H1 (cell line): ENCODE data around the gene SRRM3. TPM values are rescaled to one million over a fixed set of nuclear protein-coding genes. Genes with fewer than 3 reads are reported as not detected.
"Not testable (repeated sequence)": the region's sequence is repeated elsewhere in the genome, so short reads cannot be mapped to it uniquely, and the experiment has no call there.

Experiments
- CTCF ChIA-PET: fragments of 300-600 bp; sonication (Branson Sonifier 250); formaldehyde crosslinking; loops from one replicate; lab custom pipeline; 2021; ENCODE audit not compliant: partially characterized antibody; lab: Charles Lee
- POLR2A ChIA-PET: fragments of 300-600 bp; sonication (Branson Sonifier 250); formaldehyde crosslinking; loops from one replicate; lab custom pipeline; 2021; ENCODE audit warnings: inconsistent platforms; ENCODE audit not compliant: partially characterized antibody; lab: Charles Lee
- DNase-seq, 2 experiments: peaks; one replicate each; pipeline versions ENCODE4 v3.0.0 to v3.0.0-alpha.2; 2010 to 2022; ENCODE audit warnings: low spot score in 2 of 2, low read depth in 1 of 2, mixed read lengths in 1 of 2
- FAIRE-seq: peaks from 2 replicates; lab custom pipeline; 2011; peaks lifted over from hg19 to GRCh38; lab: Jason Lieb, UNC
- H2AFZ ChIP-seq: 2 replicates; pipeline ENCODE4 v1.8.1; 2012; ENCODE audit warnings: low read length, inconsistent platforms
- H2AK5ac ChIP-seq: 2 replicates; pipeline ENCODE4 v1.6.1; 2013; ENCODE audit warnings: low read depth, low read length
- H2BK120ac ChIP-seq: replicated peaks from 2 replicates; pipeline ENCODE3; 2013; ENCODE audit warnings: low read depth, low read length, inconsistent platforms
- H2BK12ac ChIP-seq: 2 replicates; pipeline ENCODE4 v1.6.1; 2013; ENCODE audit warnings: low read depth, low read length
- H2BK15ac ChIP-seq: 2 replicates; pipeline ENCODE4 v1.6.1; 2013; ENCODE audit warnings: low read length
- H2BK20ac ChIP-seq: 2 replicates; pipeline ENCODE4 v1.6.1; 2013; ENCODE audit warnings: low read length
- H2BK5ac ChIP-seq: 2 replicates; pipeline ENCODE4 v1.6.1; 2013; ENCODE audit warnings: low read depth, low read length
- H3K14ac ChIP-seq: 2 replicates; pipeline ENCODE4 v1.6.1; 2013; ENCODE audit warnings: inconsistent platforms; ENCODE audit not compliant: insufficient read length
- H3K18ac ChIP-seq: 2 replicates; pipeline ENCODE4 v1.6.1; 2013; ENCODE audit warnings: low read length; ENCODE audit errors: extremely low read depth
- H3K23ac ChIP-seq: 2 replicates; pipeline ENCODE4 v1.6.1; 2013; ENCODE audit warnings: inconsistent platforms; ENCODE audit not compliant: insufficient read length
- H3K23me2 ChIP-seq: 2 replicates; pipeline ENCODE4 v1.6.1; 2013; ENCODE audit warnings: low read depth, low read length
- H3K27ac ChIP-seq: 2 replicates; pipeline ENCODE4 v1.6.1; 2011; ENCODE audit warnings: low read depth, low read length, inconsistent platforms
- H3K27me3 ChIP-seq, 4 experiments: replicated peaks in 1 of 4; 1 replicate in 1 of 4; 2 replicates in 3 of 4; pipeline versions ENCODE4 v1.6.1 to v1.8.1; 2011 to 2013; ENCODE audit warnings: low read length in 3 of 4, mild to moderate bottlenecking in 3 of 4, inconsistent platforms in 2 of 4, mixed read lengths in 2 of 4, moderate library complexity in 1 of 4; ENCODE audit not compliant: control insufficient read depth in 3 of 4, insufficient read depth in 3 of 4; ENCODE audit errors: extremely low read depth in 1 of 4
- H3K36me3 ChIP-seq, 4 experiments: 2 replicates each; pipeline versions ENCODE4 v1.6.1 to v1.8.1; 2011 to 2013; ENCODE audit warnings: mild to moderate bottlenecking in 4 of 4, low read length in 3 of 4, moderate library complexity in 2 of 4, control low read depth in 1 of 4, inconsistent platforms in 1 of 4; ENCODE audit not compliant: insufficient read depth in 4 of 4, control insufficient read depth in 2 of 4
- H3K4ac ChIP-seq: replicated peaks from 2 replicates; pipeline ENCODE3; 2013; ENCODE audit warnings: low read length, low read depth, mixed read lengths, inconsistent platforms; ENCODE audit not compliant: insufficient read length
- H3K4me1 ChIP-seq, 4 experiments: replicated peaks in 1 of 4; 1 replicate in 1 of 4; 2 replicates in 3 of 4; pipeline versions ENCODE4 v1.6.1 to v1.8.1; 2011 to 2013; ENCODE audit warnings: low read length in 3 of 4, inconsistent platforms in 2 of 4, mixed read lengths in 1 of 4; ENCODE audit not compliant: insufficient read depth in 4 of 4, control insufficient read depth in 3 of 4
- H3K4me2 ChIP-seq, 2 experiments: 2 replicates each; pipeline versions ENCODE4 v1.6.1 to v1.8.1; 2011 to 2013; ENCODE audit warnings: low read depth in 2 of 2, low read length in 2 of 2, control low read depth in 1 of 2, inconsistent platforms in 1 of 2, mild to moderate bottlenecking in 1 of 2; ENCODE audit not compliant: insufficient read depth in 1 of 2
- H3K4me3 ChIP-seq, 4 experiments: fragments of 200-600, 300-600 bp in 1 of 4; sonication (generic), shearing (Covaris generic), sonication (Bioruptor Twin) in 1 of 4; 2 replicates each; pipeline versions ENCODE4 v1.5.1 to v1.8.1; 2011 to 2016; ENCODE audit warnings: low read length in 4 of 4, low read depth in 3 of 4, control low read depth in 2 of 4, inconsistent platforms in 2 of 4, mild to moderate bottlenecking in 2 of 4, mixed read lengths in 1 of 4, moderate library complexity in 1 of 4; ENCODE audit not compliant: insufficient read depth in 2 of 4; ENCODE audit errors: extremely low read depth in 1 of 4
- H3K56ac ChIP-seq: replicated peaks from 2 replicates; pipeline ENCODE3; 2013; ENCODE audit warnings: low read depth, mild to moderate bottlenecking, mixed read lengths, low read length, inconsistent platforms; ENCODE audit not compliant: insufficient read length
- H3K79me1 ChIP-seq: 2 replicates; pipeline ENCODE4 v1.6.1; 2013; ENCODE audit warnings: low read depth, low read length, control low read depth
- H3K79me2 ChIP-seq, 2 experiments: 2 replicates each; pipeline versions ENCODE4 v1.6.1 to v1.8.1; 2012 to 2013; ENCODE audit warnings: low read length in 2 of 2, mild to moderate bottlenecking in 2 of 2, inconsistent platforms in 1 of 2; ENCODE audit not compliant: insufficient read depth in 2 of 2, control insufficient read depth in 1 of 2
- H3K9ac ChIP-seq, 4 experiments: replicated peaks in 1 of 4; 1 replicate in 1 of 4; 2 replicates in 3 of 4; pipeline versions ENCODE4 v1.6.1 to v1.8.1; 2011 to 2013; ENCODE audit warnings: low read depth in 3 of 4, low read length in 3 of 4, control low read depth in 2 of 4, mild to moderate bottlenecking in 2 of 4, moderate library complexity in 2 of 4, inconsistent platforms in 1 of 4; ENCODE audit errors: extremely low read depth in 1 of 4
- H3K9me3 ChIP-seq, 2 experiments: 2 replicates each; pipeline versions ENCODE4 v1.6.1 to v1.8.1; 2012 to 2013; ENCODE audit warnings: mild to moderate bottlenecking in 2 of 2, moderate library complexity in 2 of 2, control low read depth in 1 of 2, inconsistent platforms in 1 of 2, low read depth in 1 of 2, low read length in 1 of 2, mixed read lengths in 1 of 2; ENCODE audit not compliant: insufficient read depth in 2 of 2
- H4K20me1 ChIP-seq, 2 experiments: replicated peaks in 1 of 2; 2 replicates each; pipeline versions ENCODE3 to v1.8.1; 2011 to 2013; ENCODE audit warnings: inconsistent platforms in 2 of 2, low read length in 2 of 2, mild to moderate bottlenecking in 1 of 2; ENCODE audit not compliant: insufficient read depth in 2 of 2, control insufficient read depth in 1 of 2
- H4K5ac ChIP-seq: 2 replicates; pipeline ENCODE4 v1.6.1; 2013; ENCODE audit warnings: low read length, low read depth, mixed read lengths, inconsistent platforms; ENCODE audit not compliant: insufficient read length
- H4K8ac ChIP-seq: 2 replicates; pipeline ENCODE4 v1.8.0; 2013; ENCODE audit warnings: mild to moderate bottlenecking, moderate library complexity, low read length, inconsistent platforms; ENCODE audit not compliant: insufficient read depth; ENCODE audit errors: extremely low read depth
- H4K91ac ChIP-seq: replicated peaks from 2 replicates; pipeline ENCODE3; 2013; ENCODE audit warnings: low read length, mixed read lengths, inconsistent platforms; ENCODE audit not compliant: insufficient read length
- BCL11A ChIP-seq, 2 experiments: IDR thresholded peaks; one replicate each; pipeline ENCODE4 v1.6.1; 2011; ENCODE audit warnings: low read depth in 2 of 2, low read length in 2 of 2, mild to moderate bottlenecking in 2 of 2
- EP300 ChIP-seq, 2 experiments: IDR thresholded peaks; 1 replicate in 1 of 2; 2 replicates in 1 of 2; pipeline ENCODE4 v1.6.1; 2011 to 2012; ENCODE audit warnings: low read depth in 2 of 2, low read length in 2 of 2, mild to moderate bottlenecking in 2 of 2, borderline replicate concordance in 1 of 2, inconsistent platforms in 1 of 2, moderate library complexity in 1 of 2
- GTF2F1 ChIP-seq: IDR thresholded peaks from 2 replicates; pipeline ENCODE4 v1.6.1; 2012; ENCODE audit warnings: low read depth, low read length, improper control_type of control experiment, borderline replicate concordance
- HDAC2 ChIP-seq, 2 experiments: fragments of 300-600 bp in 1 of 2; sonication (generic) in 1 of 2; IDR thresholded peaks; 2 replicates each; pipeline ENCODE4 v1.6.1; 2011 to 2012; ENCODE audit warnings: low read depth in 2 of 2, low read length in 2 of 2, mild to moderate bottlenecking in 2 of 2, moderate library complexity in 2 of 2, borderline replicate concordance in 1 of 2, inconsistent platforms in 1 of 2
- NANOG ChIP-seq: IDR thresholded peaks from 2 replicates; pipeline ENCODE4 v1.6.1; 2011; ENCODE audit warnings: low read length, low read depth, mild to moderate bottlenecking, inconsistent platforms; ENCODE audit not compliant: insufficient read depth, poor library complexity, severe bottlenecking
- POLR2A ChIP-seq, 2 experiments: IDR thresholded peaks; 1 replicate in 1 of 2; 2 replicates in 1 of 2; pipeline ENCODE4 v1.6.1; 2011; ENCODE audit warnings: low read depth in 2 of 2, low read length in 2 of 2, mild to moderate bottlenecking in 2 of 2; ENCODE audit errors: control extremely low read depth in 1 of 2
- POLR2AphosphoS5 ChIP-seq: IDR thresholded peaks from 2 replicates; pipeline ENCODE4 v1.6.1; 2011; ENCODE audit warnings: low read depth, low read length
- RBBP5 ChIP-seq: IDR thresholded peaks from 2 replicates; pipeline ENCODE4 v1.7.1; 2012; ENCODE audit warnings: low read depth, mild to moderate bottlenecking, inconsistent platforms, low read length, moderate library complexity, borderline replicate concordance
- SP1 ChIP-seq: IDR thresholded peaks from 2 replicates; pipeline ENCODE4 v1.6.1; 2011; ENCODE audit warnings: low read depth, low read length
- SRF ChIP-seq: IDR thresholded peaks from 2 replicates; pipeline ENCODE4 v1.6.1; 2011; ENCODE audit warnings: mild to moderate bottlenecking, low read depth, low read length, moderate library complexity
- TAF1 ChIP-seq: IDR thresholded peaks from 2 replicates; pipeline ENCODE4 v1.6.1; 2011; ENCODE audit warnings: mild to moderate bottlenecking, low read depth, low read length
- TBP ChIP-seq: IDR thresholded peaks from 2 replicates; pipeline ENCODE4 v1.6.1; 2011; ENCODE audit warnings: low read depth, low read length, improper control_type of control experiment
- TCF12 ChIP-seq: IDR thresholded peaks from 2 replicates; pipeline ENCODE4 v1.6.1; 2011; ENCODE audit warnings: low read depth, mild to moderate bottlenecking, low read length
- WGBS, 2 experiments: shearing (Covaris generic) in 1 of 2; methylation state at CpG; one replicate each; pipeline versions ENCODE4 v1.1.6 to v1.1.7; 2013 to 2015; ENCODE audit warnings: low lambda C conversion rate in 2 of 2, mixed read lengths in 2 of 2, inconsistent platforms in 1 of 2, low coverage in 1 of 2, missing lambda C conversion rate in 1 of 2; ENCODE audit not compliant: insufficient replicate concordance in 2 of 2, insufficient coverage in 1 of 2, insufficient read length in 1 of 2; ENCODE audit errors: extremely low coverage in 1 of 2, missing lambda C conversion rate in 1 of 2; 5-methylcytosine and 5-hydroxymethylcytosine counted together
- polyA plus RNA-seq, 7 experiments: library from polyadenylated mRNA; depleted of rRNA in 3 of 7; stranded (reverse) in 5 of 7; unstranded in 2 of 7; fragments of >200 nt in 5 of 7; fragments of 200-250 nt in 2 of 7; gene quantifications; 1 replicate in 5 of 7; 2 replicates in 1 of 7; 4 replicates in 1 of 7; pipeline versions ENCODE4 v1.2.1 to v1.2.3, GENCODE V29; 2011 to 2013; ENCODE audit warnings: missing spikeins in 2 of 7, mixed read lengths in 2 of 7
- total RNA-seq: library from RNA; stranded (reverse); fragmentation: NEBNext Ultra II Directional; extraction: Animal tissue kit (Norgen Biotek cat#: 25700); gene quantifications from 2 replicates; pipeline ENCODE4 v1.2.1, GENCODE V29; 2021

Gene SRRM3
- total and polyA plus RNA-seq, 2 of the 8 experiments (the other 6 are each of a cell fraction or from before 2014, with no cell fraction given): 10.4 to 17.4 TPM

DNA sequence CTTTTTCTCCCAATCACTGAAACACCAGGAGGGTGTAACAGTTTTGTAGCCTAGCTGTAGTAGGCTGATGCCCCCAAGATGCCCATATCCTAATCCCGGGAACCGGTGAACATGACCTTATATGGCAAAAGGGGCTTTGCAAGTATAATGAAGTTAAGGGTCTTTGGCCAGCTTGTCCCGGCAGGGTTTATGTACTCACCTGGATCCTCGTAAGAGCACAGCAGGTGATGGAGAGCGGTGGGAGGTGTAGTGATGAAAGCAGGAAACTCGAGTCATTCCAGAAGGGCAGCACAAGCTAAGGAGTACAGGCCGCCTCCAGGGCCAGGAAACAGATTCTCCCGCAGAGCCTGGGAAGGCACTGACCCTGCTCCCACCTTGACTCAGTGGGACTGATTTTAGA is 37.9 kb upstream of the SRRM3 start:
- H3K23ac ChIP-seq, H3K9me3 ChIP-seq, H3K23me2 ChIP-seq, H3K4ac ChIP-seq, H3K18ac ChIP-seq, H3K79me1 ChIP-seq, H3K79me2 ChIP-seq, H4K20me1 ChIP-seq, H2BK120ac ChIP-seq, H4K91ac ChIP-seq, H2AFZ ChIP-seq, H4K8ac ChIP-seq, H2AK5ac ChIP-seq, H2BK20ac ChIP-seq, H3K36me3 ChIP-seq, H3K14ac ChIP-seq, H2BK15ac ChIP-seq, H3K56ac ChIP-seq, H3K27me3 ChIP-seq: not testable (repeated sequence)
- H4K5ac ChIP-seq: peak overlapping the region; percentile 39
- peaks cover 2 to 17% (median 9%) of the 10 kb centered on the region in 4 experiments for H3K4me1 ChIP-seq
- H3K9ac ChIP-seq: peak overlapping the region in 3 of 4 experiments; percentile 43 to 67 (median 66); a peak in 4 of 7 replicates
- FAIRE-seq (peak; percentile 93), DNase-seq (peak; percentile 78 to 89)
- ChIA-PET CTCF (interaction anchor here (0.7 to 1.9 kb wide), 5 partner anchors 10 to 147 kb away, joined by 3 to 4 read pairs (median 4); no protein-coding TSS in a partner anchor), POLR2A (interaction anchor here (0.6 to 2.0 kb wide), 20 partner anchors 8 to 170 kb away, joined by 3 to 11 read pairs (median 3); partner anchors contain the start of genes MDH2, SRRM3 and STYXL1)
- peak overlapping the region; percentile 98 for H3K27ac ChIP-seq
- 2% methylated on average over 8 of the region's 8 CpGs; no CpG with 5 or more reads in 1 of the 2 experiments for WGBS, 2 experiments
- H3K4me3 ChIP-seq: peak overlapping the region in 1 of 4 experiments; percentile 41; a peak in 3 of 8 replicates
- H2BK12ac ChIP-seq: 0 out of 2 replicates have a peak overlapping the region, but pooled peaks have one; percentile 4
- H3K4me2 ChIP-seq: peak overlapping the region; percentile 45 to 72
- peak overlapping the region; percentile 85 for H2BK5ac ChIP-seq
- TF ChIP-seq GTF2F1 (peak; percentile 21; the same call in 1 of the 2 replicates), SP1 (peak; percentile 31; the same call in 1 of the 2 replicates), TAF1 (peak; percentile 87), SRF (peak; percentile 99), RBBP5 (0 out of 2 replicates have a peak, but pooled peaks have one; percentile 17), BCL11A (IDR thresholded peaks at IDR 0.05; ENCODE audit: low read depth in 2 of 2, low read length in 2 of 2) (peak in 1 of 2 experiments; percentile 16), POLR2AphosphoS5 (peak; percentile 87), NANOG (peak; percentile 14), POLR2A (IDR thresholded peaks at IDR 0.05; ENCODE audit: control extremely low read depth in 1 of 2, low read depth in 2 of 2, low read length in 2 of 2) (peak; percentile 77 to 86), HDAC2 (IDR thresholded peaks at IDR 0.05; ENCODE audit: borderline replicate concordance in 1 of 2, low read depth in 2 of 2, low read length in 2 of 2) (peak in 1 of 2 experiments; percentile 65; a peak in 1 of 4 replicates), TCF12 (peak; percentile 95), TBP (peak; percentile 87), EP300 (IDR thresholded peaks at IDR 0.05; ENCODE audit: borderline replicate concordance in 1 of 2, low read depth in 2 of 2, low read length in 2 of 2) (peak in 1 of 2 experiments; percentile 90; a peak in 1 of 3 replicates)
